Transverse colon (tissue), 4 donors: ENCODE data around the gene GFPT1. TPM values are rescaled to one million over a fixed set of nuclear protein-coding genes. Genes with fewer than 3 reads are reported as not detected.

ENCODE experiments used
- DNase-seq: peaks from one replicate; pipeline ENCODE4 v3.0.0-alpha.2; 2019
- H3K27ac ChIP-seq, 4 donors: fragments of 200-600 bp; sonication (generic); 2 replicates each; pipeline ENCODE4 v1.5.1; 2016 to 2018; ENCODE audit warnings: inconsistent platforms in 4 of 4
- H3K27me3 ChIP-seq: fragments of 200-600 bp; sonication (generic); 2 replicates; pipeline ENCODE4 v1.5.1; 2017; ENCODE audit warnings: inconsistent platforms
- H3K36me3 ChIP-seq, 4 donors: fragments of 200-600 bp; sonication (generic); 2 replicates each; pipeline ENCODE4 v1.5.1; 2017 to 2019; ENCODE audit warnings: inconsistent platforms in 4 of 4
- H3K4me1 ChIP-seq, 4 donors: fragments of 200-600 bp; sonication (generic); 2 replicates each; pipeline ENCODE4 v1.5.1; 2017 to 2020; ENCODE audit warnings: inconsistent platforms in 4 of 4
- H3K4me3 ChIP-seq, 4 donors: fragments of 200-600 bp; sonication (generic); 1 replicate in 1 of 4; 2 replicates in 3 of 4; pipeline versions ENCODE4 v1.5.1 to v1.6.1; 2017 to 2019; ENCODE audit warnings: inconsistent platforms in 4 of 4
- H3K9me3 ChIP-seq, 2 donors: fragments of 200-600 bp; sonication (generic); 2 replicates each; pipeline ENCODE4 v1.5.1; 2017 to 2019; ENCODE audit warnings: inconsistent platforms in 2 of 2
- CTCF ChIP-seq, 5 experiments: fragments of 200-600 bp in 3 of 5; fragments of 450-650 bp in 2 of 5; sonication (generic) in 3 of 5; IDR thresholded peaks; 1 replicate in 2 of 5; 2 replicates in 3 of 5; pipeline ENCODE4 v1.5.1; 2016 to 2017; ENCODE audit warnings: antibody characterized with exemption in 5 of 5, inconsistent platforms in 3 of 5, mild to moderate bottlenecking in 2 of 5, moderate library complexity in 1 of 5
- EP300 ChIP-seq: sonication (generic); formaldehyde crosslinking; IDR thresholded peaks from one replicate; pipeline ENCODE4 v1.6.1; 2017; ENCODE audit warnings: antibody characterized with exemption, low read depth
- POLR2A ChIP-seq: fragments of 450-650 bp; IDR thresholded peaks from one replicate; pipeline ENCODE4 v1.6.1; 2016; ENCODE audit warnings: antibody characterized with exemption, mild to moderate bottlenecking, moderate library complexity
- POLR2AphosphoS5 ChIP-seq, 3 donors: sonication (generic); formaldehyde crosslinking; IDR thresholded peaks; one replicate each; pipeline ENCODE4 v1.6.1; 2016; ENCODE audit warnings: antibody characterized with exemption in 3 of 3
- WGBS, 2 donors: methylation state at CpG; one replicate each; pipeline ENCODE4 v1.1.5; 2018; ENCODE audit warnings: low coverage in 1 of 2; 5-methylcytosine and 5-hydroxymethylcytosine counted together
- in situ Hi-C, 4 donors: fragments of 200-750 bp; cut with MboI; loops; one replicate each; pipeline versions ENCODE4 v1.15.0 to v1.15.1; 2017; ENCODE audit warnings: low sequenced_read_pairs in 3 of 4, low pct_ligation_motif_present in 1 of 4, low pct_unique_long_range_greater_than_20kb in 1 of 4
- intact Hi-C: fragments of 100-400 bp; cut with DNase I; formaldehyde crosslinking; loops from one replicate; pipeline ENCODE4 v1.15.1; 2023; ENCODE audit warnings: low total_unique reads
- total RNA-seq, 4 donors: library from RNA; depleted of rRNA; stranded (reverse); fragments of >200 nt; gene quantifications; one replicate each; pipeline ENCODE4 v1.1.0, GENCODE V29; 2016

Gene GFPT1
- total RNA-seq, 4 donors from 2014 or later = 28.4 to 108 (median 46.9) TPM

GRCh38 chr2:69376403-69376802 is 10.6 kb downstream of the GFPT1 start:
- TF ChIP-seq EP300 = no peak
- no peak for TF ChIP-seq POLR2AphosphoS5 (IDR thresholded peaks at IDR 0.05)
- TF ChIP-seq CTCF (IDR thresholded peaks at IDR 0.05) = no peak
- no peak for TF ChIP-seq POLR2A
- H3K4me3 ChIP-seq = no peak overlapping the region
- peaks cover 0 to 16% (median 1%) of the 10 kb centered on the region in 4 donors for H3K36me3 ChIP-seq
- H3K4me1 ChIP-seq = peaks cover 0 to 38% (median 3%) of the 10 kb centered on the region in 4 donors
- H3K27ac ChIP-seq = peak overlapping the region in 2 of 4 donors; percentile 0 to 18
- in situ Hi-C loops (no loop called here), intact Hi-C loops (no loop called here)
- no peaks in the 10 kb centered on the region for H3K27me3 ChIP-seq
- DNase-seq = no peak
- H3K9me3 ChIP-seq = no peaks in the 10 kb centered on the region
- 71 to 89% methylated on average over 6 of the region's 6 CpGs for WGBS, 2 donors

- intact Hi-C loops (no loop called here), in situ Hi-C loops (no loop called here)
- Histone ChIP-seq H3K9me3 (no peaks in the 10 kb centered on the region), H3K27ac (peak overlapping the region in 2 of 4 donors; percentile 0 to 18), H3K36me3 (peaks cover 0 to 21% (median 4%) of the 10 kb centered on the region in 4 donors), H3K4me3 (no peak overlapping the region), H3K27me3 (no peaks in the 10 kb centered on the region), H3K4me1 (peaks cover 0 to 31% (median 3%) of the 10 kb centered on the region in 4 donors)
- no peak for TF ChIP-seq EP300
- TF ChIP-seq POLR2AphosphoS5 (IDR thresholded peaks at IDR 0.05) = no peak
- TF ChIP-seq POLR2A = no peak
- TF ChIP-seq CTCF (IDR thresholded peaks at IDR 0.05) = peak; percentile 49 to 71 (median 61)
- DNase-seq = no peak
- WGBS, 2 donors = 61 to 69% methylated on average over 8 of the region's 8 CpGs
Measured at GRCh38 chr2:69375494-69376353, 11.3 kb downstream of the GFPT1 start.

- Histone ChIP-seq H3K27ac (no peak overlapping the region), H3K27me3 (no peaks in the 10 kb centered on the region), H3K36me3 (peaks cover 0 to 51% (median 18%) of the 10 kb centered on the region in 4 donors), H3K4me3 (no peak overlapping the region), H3K4me1 (peaks cover 0 to 17% (median 0%) of the 10 kb centered on the region in 4 donors), H3K9me3 (no peaks in the 10 kb centered on the region)
- DNase-seq = no peak
- in situ Hi-C loops = no loop called here
- TF ChIP-seq CTCF (IDR thresholded peaks at IDR 0.05) (no peak), EP300 (no peak), POLR2AphosphoS5 (IDR thresholded peaks at IDR 0.05) (no peak), POLR2A (no peak)
- intact Hi-C loops = no loop called here
Measured at GRCh38 chr2:69372767-69373166, 14.3 kb downstream of the GFPT1 start.

GRCh38 chr2:69369802-69370201 is 17.2 kb downstream of the GFPT1 start:
- intact Hi-C loops = no loop called here
- Histone ChIP-seq H3K9me3 (no peaks in the 10 kb centered on the region), H3K27me3 (no peaks in the 10 kb centered on the region), H3K27ac (no peak overlapping the region), H3K36me3 (peaks cover 0 to 74% (median 27%) of the 10 kb centered on the region in 4 donors), H3K4me1 (no peaks in the 10 kb centered on the region), H3K4me3 (no peak overlapping the region)
- TF ChIP-seq POLR2AphosphoS5 (IDR thresholded peaks at IDR 0.05) (no peak), POLR2A (no peak), CTCF (IDR thresholded peaks at IDR 0.05) (no peak), EP300 (no peak)
- WGBS, 2 donors = 90 to 100% methylated on average over 1 of the region's 1 CpG
- no peak for DNase-seq
- in situ Hi-C loops = no loop called here
